Suprapubic skin (tissue), 4 donors: Measurements from ENCODE around the gene ALOX15B. TPM values are rescaled to one million over a fixed set of nuclear protein-coding genes. Genes with fewer than 3 reads are reported as not detected.

Experiments
- DNase-seq, 2 donors: peaks; one replicate each; pipeline ENCODE4 v3.0.0-alpha.2; 2019; ENCODE audit warnings: low spot score in 2 of 2
- H3K27ac ChIP-seq: fragments of 200-600 bp; sonication (generic); one replicate; pipeline ENCODE4 v1.5.1; 2019
- H3K27me3 ChIP-seq: fragments of 200-600 bp; sonication (generic); one replicate; pipeline ENCODE4 v1.5.1; 2019
- H3K36me3 ChIP-seq: fragments of 200-600 bp; sonication (generic); one replicate; pipeline ENCODE4 v1.5.1; 2019
- H3K4me1 ChIP-seq: fragments of 200-600 bp; sonication (generic); one replicate; pipeline ENCODE4 v1.5.1; 2019
- H3K4me3 ChIP-seq: fragments of 200-600 bp; sonication (generic); one replicate; pipeline ENCODE4 v1.5.1; 2019; ENCODE audit warnings: mild to moderate bottlenecking
- H3K9me3 ChIP-seq: fragments of 200-600 bp; sonication (generic); one replicate; pipeline ENCODE4 v1.5.1; 2019
- EP300 ChIP-seq: sonication (generic); formaldehyde crosslinking; IDR thresholded peaks from one replicate; pipeline ENCODE4 v1.6.1; 2017; ENCODE audit warnings: antibody characterized with exemption
- POLR2A ChIP-seq, 2 donors: fragments of 450-650 bp; IDR thresholded peaks; one replicate each; pipeline ENCODE4 v1.6.1; 2017; ENCODE audit warnings: antibody characterized with exemption in 2 of 2, mild to moderate bottlenecking in 2 of 2, moderate library complexity in 2 of 2
- POLR2AphosphoS5 ChIP-seq, 3 donors: sonication (generic); formaldehyde crosslinking; IDR thresholded peaks; one replicate each; pipeline ENCODE4 v1.6.1; 2017; ENCODE audit warnings: antibody characterized with exemption in 3 of 3
- WGBS: methylation state at CpG from one replicate; pipeline ENCODE4 v1.1.5; 2018; 5-methylcytosine and 5-hydroxymethylcytosine counted together
- total RNA-seq, 4 donors: library from RNA; depleted of rRNA; stranded (reverse); fragments of >200 nt; gene quantifications; one replicate each; pipeline ENCODE4 v1.1.0, GENCODE V29; 2016
- TF ChIP-seq, protein P1 (sequence below), 2 donors: fragments of 200-600 bp in 1 of 2; fragments of 450-650 bp in 1 of 2; sonication (generic) in 1 of 2; IDR thresholded peaks; one replicate each; pipeline ENCODE4 v1.5.1; 2016 to 2019; ENCODE audit warnings: antibody characterized with exemption in 2 of 2, mild to moderate bottlenecking in 1 of 2, moderate library complexity in 1 of 2

ALOX15B gene
- total RNA-seq, 4 donors from 2014 or later: 44.8 to 156 (median 78.1) TPM

DNA sequence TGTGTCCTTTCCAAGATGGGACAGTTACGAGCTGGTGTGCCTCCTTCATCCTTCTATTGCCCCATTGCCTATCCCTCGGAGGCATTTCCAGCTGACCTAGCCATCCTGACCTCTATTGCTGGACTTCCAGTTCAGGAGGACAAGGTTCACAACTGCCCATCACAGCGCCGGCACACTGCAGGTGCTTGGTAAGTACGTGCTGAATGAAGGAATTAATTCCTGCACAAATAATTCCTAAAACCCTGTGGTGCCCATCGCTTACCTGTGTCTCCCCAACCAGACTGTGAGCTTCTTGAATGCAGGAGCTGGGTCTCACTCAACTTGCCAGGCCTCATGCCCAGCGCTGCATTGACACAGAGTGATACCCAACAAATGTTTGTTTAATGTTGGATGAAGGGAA is 13.0 kb downstream of the ALOX15B start:
- TF ChIP-seq, protein P1, sequence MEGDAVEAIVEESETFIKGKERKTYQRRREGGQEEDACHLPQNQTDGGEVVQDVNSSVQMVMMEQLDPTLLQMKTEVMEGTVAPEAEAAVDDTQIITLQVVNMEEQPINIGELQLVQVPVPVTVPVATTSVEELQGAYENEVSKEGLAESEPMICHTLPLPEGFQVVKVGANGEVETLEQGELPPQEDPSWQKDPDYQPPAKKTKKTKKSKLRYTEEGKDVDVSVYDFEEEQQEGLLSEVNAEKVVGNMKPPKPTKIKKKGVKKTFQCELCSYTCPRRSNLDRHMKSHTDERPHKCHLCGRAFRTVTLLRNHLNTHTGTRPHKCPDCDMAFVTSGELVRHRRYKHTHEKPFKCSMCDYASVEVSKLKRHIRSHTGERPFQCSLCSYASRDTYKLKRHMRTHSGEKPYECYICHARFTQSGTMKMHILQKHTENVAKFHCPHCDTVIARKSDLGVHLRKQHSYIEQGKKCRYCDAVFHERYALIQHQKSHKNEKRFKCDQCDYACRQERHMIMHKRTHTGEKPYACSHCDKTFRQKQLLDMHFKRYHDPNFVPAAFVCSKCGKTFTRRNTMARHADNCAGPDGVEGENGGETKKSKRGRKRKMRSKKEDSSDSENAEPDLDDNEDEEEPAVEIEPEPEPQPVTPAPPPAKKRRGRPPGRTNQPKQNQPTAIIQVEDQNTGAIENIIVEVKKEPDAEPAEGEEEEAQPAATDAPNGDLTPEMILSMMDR (IDR thresholded peaks at IDR 0.05): no peak
- no peak for TF ChIP-seq POLR2A (IDR thresholded peaks at IDR 0.05)
- TF ChIP-seq EP300: no peak
- TF ChIP-seq POLR2AphosphoS5 (IDR thresholded peaks at IDR 0.05): no peak
- 79% methylated on average over 7 of the region's 7 CpGs for WGBS
- no peaks in the 10 kb centered on the region for H3K9me3 ChIP-seq
- peaks cover 8% of the 10 kb centered on the region for H3K27me3 ChIP-seq
- DNase-seq: peak in 1 of 2 donors; percentile 61
- H3K27ac ChIP-seq: no peak overlapping the region
- no peak overlapping the region for H3K4me3 ChIP-seq
- H3K36me3 ChIP-seq: no peaks in the 10 kb centered on the region
- H3K4me1 ChIP-seq: peaks cover 6% of the 10 kb centered on the region

DNA sequence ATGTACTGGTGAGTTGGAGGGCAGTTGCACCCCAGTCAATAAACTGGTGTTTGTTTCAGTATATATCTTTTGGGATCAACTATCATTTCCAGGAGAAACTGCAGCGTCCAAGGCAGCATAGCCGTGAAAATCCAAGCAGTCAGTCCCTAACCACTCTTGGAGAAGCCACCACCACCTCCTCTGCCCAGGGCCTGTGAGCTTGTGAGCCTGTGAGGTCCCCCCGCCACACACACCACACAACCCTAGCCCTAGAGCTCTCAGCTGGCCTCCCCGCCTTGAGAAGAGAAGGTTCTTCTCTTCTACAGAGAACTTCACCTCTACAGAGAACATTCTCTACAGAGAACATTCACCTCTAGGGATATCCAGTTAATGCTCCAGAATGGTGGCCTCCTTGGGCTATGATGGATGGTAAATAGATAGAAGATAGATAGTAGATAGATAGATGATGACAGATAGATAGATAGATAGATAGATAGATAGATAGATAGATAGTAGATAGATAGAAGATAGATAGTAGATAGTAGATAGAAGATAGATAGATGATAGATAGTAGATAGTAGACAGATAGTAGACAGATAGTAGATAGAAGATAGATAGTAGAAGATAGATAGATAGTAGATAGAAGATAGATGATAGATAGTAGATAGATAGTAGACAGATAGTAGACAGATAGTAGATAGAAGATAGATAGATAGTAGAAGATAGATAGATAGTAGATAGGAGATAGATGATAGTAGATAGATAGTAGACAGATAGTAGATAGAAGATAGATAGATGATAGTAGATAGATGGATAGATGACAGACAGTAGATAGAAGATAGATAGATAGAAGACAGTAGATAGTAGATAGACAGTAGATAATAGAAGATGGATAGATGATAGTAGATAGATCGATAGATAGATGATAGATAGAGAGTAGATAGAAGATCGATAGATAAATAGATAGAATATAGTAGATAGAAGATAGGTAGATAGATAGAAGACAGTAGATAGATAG is 13.7 kb downstream of the ALOX15B start:
- no peak for DNase-seq
- TF ChIP-seq POLR2AphosphoS5 (IDR thresholded peaks at IDR 0.05): no peak
- TF ChIP-seq, protein P1 (IDR thresholded peaks at IDR 0.05): no peak
- TF ChIP-seq EP300: no peak
- no peak for TF ChIP-seq POLR2A (IDR thresholded peaks at IDR 0.05)
- Histone ChIP-seq H3K9me3 (no peaks in the 10 kb centered on the region), H3K27me3 (peaks cover under 1% of the 10 kb centered on the region), H3K4me1 (peaks cover 7% of the 10 kb centered on the region), H3K27ac (no peak overlapping the region), H3K4me3 (no peak overlapping the region), H3K36me3 (no peaks in the 10 kb centered on the region)
- 87% methylated on average over 6 of the region's 6 CpGs for WGBS

DNA sequence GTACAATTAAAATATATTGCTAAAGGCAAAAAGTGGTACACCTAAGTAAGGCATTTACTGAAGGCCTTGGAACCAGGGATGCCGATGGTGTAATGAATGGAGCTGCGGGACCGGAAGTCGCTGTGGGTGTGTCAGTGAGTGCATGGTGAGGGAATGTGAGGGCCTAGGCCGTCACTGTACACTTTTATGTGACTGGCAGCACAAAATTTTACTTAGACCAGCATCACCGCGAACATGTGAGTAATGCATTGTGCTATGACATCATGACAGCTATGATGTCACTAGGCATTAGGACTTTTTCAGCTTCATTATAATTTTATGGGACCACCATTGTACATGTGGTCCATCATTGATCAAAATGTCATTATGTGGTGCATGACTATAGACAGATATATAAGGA is 14.7 kb downstream of the ALOX15B start:
- no peak overlapping the region for H3K27ac ChIP-seq
- H3K9me3 ChIP-seq: no peaks in the 10 kb centered on the region
- TF ChIP-seq POLR2AphosphoS5 (IDR thresholded peaks at IDR 0.05) (no peak), EP300 (no peak), POLR2A (IDR thresholded peaks at IDR 0.05) (no peak)
- TF ChIP-seq, protein P1 (IDR thresholded peaks at IDR 0.05): no peak
- peaks cover 8% of the 10 kb centered on the region for H3K27me3 ChIP-seq
- H3K36me3 ChIP-seq: no peaks in the 10 kb centered on the region
- peaks cover 13% of the 10 kb centered on the region for H3K4me1 ChIP-seq
- 83% methylated on average over 7 of the region's 7 CpGs for WGBS
- H3K4me3 ChIP-seq: no peak overlapping the region
- DNase-seq: peak in 1 of 2 donors; percentile 23

DNA sequence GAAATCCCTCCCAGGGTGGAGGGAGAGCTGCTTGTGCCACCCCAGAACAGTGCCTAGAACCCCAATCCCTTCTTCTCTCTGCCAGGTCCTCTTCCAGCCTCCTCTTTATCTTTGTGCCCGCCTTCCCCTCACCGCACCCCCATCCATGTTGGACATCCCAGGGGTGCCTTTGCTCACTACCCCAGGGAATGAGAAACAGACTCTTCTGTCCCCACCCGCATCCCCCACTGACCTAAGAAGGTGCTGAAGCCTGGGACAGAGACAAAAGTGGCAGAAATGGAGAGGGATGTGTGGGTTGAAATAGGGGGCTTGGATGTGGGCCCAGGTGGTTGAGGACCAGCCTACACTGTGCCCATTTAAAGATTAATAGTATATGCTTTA is 17.0 kb downstream of the ALOX15B start:
- WGBS: 88% methylated on average over 3 of the region's 3 CpGs
- no peak overlapping the region for H3K27ac ChIP-seq
- H3K4me1 ChIP-seq: peaks cover 13% of the 10 kb centered on the region
- H3K4me3 ChIP-seq: no peak overlapping the region
- peak in 1 of 2 donors; percentile 56 for DNase-seq
- no peaks in the 10 kb centered on the region for H3K9me3 ChIP-seq
- TF ChIP-seq EP300 (no peak), POLR2AphosphoS5 (IDR thresholded peaks at IDR 0.05) (no peak)
- TF ChIP-seq, protein P1 (IDR thresholded peaks at IDR 0.05): no peak
- peaks cover 22% of the 10 kb centered on the region for H3K27me3 ChIP-seq
- H3K36me3 ChIP-seq: no peaks in the 10 kb centered on the region

DNA sequence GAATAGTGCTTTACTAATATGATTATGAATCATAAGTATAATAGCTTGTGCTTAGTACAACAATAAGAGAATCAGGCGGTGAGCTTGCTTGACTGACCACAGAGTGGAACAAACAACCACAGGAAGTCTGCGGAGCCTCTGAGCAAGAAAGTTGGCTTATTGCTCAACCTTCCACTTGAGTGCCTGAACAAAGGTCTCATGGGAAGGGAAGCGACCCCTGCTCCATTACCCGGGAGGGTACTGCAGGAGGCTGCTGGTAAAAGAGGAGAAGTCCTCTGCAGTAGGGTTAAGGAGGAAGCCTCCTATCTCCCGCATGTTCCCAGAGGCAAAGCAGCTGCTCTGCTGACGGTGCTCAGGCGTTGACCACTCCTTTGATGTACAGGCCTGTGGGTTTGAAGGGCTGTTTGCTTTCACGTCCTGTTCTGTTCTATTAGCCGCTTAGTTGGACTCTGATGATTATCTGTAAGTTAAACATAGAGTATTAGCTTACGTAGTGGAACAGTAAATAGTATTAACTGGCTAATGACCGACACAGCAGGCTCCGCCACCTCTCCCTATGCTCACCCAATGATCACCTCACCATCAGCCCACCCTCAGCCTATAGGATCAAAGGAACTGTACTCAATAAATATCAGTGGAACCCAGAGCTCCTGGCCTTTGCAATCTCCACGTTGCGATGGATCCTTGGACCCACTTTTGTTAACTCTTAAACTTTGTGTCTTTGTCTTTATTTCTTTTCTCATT is 17.5 kb downstream of the ALOX15B start:
- no peak overlapping the region for H3K4me3 ChIP-seq
- 73% methylated on average over 14 of the region's 14 CpGs for WGBS
- DNase-seq: peak; percentile 57 to 70
- no peak overlapping the region for H3K27ac ChIP-seq
- H3K4me1 ChIP-seq: peaks cover 13% of the 10 kb centered on the region
- no peak for TF ChIP-seq POLR2AphosphoS5 (IDR thresholded peaks at IDR 0.05)
- TF ChIP-seq, protein P1 (IDR thresholded peaks at IDR 0.05): no peak
- TF ChIP-seq POLR2A (IDR thresholded peaks at IDR 0.05): no peak
- no peak for TF ChIP-seq EP300
- H3K36me3 ChIP-seq: no peaks in the 10 kb centered on the region
- peaks cover 28% of the 10 kb centered on the region for H3K27me3 ChIP-seq
- H3K9me3 ChIP-seq: no peaks in the 10 kb centered on the region
